CD4-positive, alpha-beta T cell treated with Interleukin-17A for 1 hour (primary cell): ENCODE data around the gene BRINP1.

ENCODE experiments used
- DNase-seq: peaks from one replicate; pipeline ENCODE4 v3.0.0-alpha.2; 2020

Gene BRINP1

DNA sequence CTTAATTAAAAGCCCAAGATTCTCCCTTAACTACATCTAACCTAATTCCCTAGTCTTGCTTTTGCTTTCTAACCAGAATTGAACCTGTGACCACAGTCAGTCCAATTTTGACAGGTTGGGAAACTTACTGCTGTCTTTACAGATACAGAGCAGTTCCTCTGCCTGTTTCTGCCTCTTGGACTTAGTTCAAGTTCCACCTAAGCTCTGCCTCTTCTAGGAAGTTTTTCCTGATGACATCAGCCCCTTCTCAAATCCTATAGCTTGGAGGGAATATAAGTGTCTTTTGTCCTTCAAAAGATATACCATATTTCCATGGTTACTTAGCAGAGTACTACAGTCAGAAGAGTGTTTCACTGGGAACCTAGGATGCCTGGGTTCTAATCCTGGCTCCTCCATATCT, 31.7 kb downstream of the BRINP1 start:
- no peak for DNase-seq

DNA sequence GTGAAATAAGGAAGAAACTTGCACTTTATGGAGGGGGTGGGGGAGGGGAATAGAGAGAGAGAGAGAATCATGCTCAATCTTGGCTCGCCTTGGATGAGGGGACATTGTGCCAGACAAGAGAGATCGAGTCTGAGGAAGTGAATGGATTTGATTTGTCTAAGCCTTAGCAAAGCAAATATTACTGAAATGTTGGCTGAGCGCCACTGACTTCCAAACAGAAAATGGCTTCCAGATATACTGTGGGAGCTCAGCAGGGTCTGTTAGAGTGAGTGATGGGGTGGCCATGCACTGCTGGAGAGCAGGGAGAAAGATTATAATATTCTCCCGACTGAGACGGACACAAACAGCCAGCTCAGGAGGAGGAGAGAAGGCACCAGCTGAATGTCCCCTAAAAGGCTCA, 34.5 kb downstream of the BRINP1 start:
- no peak for DNase-seq

DNA sequence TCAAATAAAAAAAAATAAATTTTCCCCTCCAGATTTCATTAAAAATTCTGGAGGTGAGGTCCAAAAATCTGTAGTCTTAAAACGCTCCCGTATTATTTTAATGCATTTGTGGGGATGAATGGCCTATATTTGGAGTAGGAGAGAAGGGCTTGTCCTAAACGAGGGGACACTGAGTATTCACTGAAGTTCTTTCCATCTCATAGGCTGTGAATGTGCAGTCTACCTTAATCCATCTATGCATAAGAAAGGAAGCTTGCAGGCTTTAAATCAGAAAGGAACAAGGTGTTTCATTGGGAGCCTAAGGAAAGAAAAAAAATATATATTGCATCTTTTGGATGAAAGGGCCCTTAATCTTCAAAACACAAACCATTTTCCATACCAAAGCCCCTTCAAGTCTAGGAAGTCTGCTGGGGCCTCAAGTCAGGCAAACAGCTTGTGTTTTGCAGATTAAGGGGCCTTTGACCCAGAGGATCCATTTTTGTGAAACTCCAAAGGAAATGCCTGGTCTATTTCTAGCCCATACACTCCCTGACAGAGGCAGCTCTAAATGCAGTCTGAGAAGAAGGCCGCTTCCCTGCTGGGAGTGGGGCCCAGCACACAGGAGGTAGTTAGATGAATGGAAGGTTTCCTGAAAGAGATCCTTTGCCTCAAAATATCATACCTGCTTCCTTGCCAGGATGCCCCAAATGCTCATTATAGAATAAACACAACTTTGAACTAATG, 35.6 kb downstream of the BRINP1 start:
- DNase-seq, result no peak

DNA sequence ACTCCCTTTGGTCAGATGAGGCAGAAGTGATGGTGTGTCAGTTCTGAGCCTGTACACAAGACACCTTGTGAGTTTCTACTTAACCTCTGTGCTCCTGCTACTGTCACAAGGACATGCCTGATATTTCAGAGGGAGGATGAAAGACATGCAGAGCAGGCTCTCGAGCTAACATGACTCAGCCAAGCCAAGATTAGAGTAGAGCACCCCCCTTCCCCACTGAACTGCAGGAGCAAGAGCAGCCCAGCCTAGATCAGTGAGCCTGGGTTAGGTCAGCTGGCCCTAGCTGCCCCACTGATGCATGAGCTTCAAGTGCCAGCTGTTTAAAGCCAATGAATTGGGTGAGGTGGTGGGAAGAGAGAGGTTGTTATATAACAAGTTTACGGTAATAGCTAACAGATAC, 36.7 kb downstream of the BRINP1 start:
- no peak for DNase-seq

DNA sequence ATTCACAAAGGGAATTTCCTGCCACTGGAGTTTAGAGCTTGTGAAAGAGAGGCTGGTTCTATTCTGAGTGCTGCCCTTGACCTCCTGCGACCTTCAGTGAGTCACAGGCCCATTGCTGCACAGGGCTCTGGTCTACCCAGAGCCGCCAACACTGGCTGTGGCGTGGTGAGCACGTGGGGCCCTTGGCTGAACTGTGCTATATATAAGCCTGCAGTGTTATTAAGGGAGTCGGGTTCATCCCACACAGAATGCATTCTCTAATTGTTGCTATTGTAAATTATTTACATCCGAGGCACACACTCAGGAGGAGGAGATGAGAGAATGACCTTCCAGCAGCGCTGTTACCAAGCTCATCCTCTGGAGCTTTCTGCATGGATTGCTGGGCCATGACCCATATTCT, 47.1 kb downstream of the BRINP1 start:
- DNase-seq, result no peak

DNA sequence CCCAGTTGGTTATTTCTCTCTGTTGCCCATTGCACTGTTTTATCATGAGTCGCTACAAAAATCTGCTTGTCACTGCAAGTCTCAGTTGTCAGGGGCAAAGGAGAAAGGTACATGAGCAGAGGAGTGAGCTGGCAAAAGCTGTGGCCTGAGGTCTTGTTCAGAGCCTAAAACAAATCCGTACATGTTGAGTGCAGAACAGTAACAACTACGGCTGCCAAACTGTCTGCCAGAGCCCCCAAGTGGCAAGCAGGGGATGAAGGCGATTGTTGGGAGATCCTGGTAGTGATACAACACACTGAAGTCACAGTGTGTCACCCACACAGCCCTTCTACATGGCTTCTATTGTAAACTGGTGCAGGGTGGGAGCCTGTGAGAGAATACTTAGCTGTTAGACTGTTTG, 50.9 kb downstream of the BRINP1 start:
- no peak for DNase-seq

DNA sequence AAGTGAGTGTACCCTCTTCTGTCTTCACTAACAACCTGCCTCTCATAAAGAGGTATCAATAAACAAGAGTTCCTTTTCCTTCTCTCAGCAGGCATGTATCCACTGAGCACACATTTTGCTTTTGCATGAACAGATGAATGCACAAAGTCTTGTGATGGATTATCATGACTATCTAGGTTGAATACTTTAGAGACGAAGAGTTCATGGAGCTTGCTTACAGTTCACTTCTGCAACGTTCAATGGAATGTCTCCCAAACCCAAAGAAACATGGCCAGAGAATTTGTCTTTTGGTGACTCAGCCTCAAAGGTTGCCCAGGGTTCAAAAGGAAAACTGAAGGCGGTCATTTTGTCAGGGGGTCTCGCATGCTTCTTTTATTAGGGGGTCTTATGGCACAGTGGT, 55.4 kb downstream of the BRINP1 start:
- DNase-seq, result no peak

DNA sequence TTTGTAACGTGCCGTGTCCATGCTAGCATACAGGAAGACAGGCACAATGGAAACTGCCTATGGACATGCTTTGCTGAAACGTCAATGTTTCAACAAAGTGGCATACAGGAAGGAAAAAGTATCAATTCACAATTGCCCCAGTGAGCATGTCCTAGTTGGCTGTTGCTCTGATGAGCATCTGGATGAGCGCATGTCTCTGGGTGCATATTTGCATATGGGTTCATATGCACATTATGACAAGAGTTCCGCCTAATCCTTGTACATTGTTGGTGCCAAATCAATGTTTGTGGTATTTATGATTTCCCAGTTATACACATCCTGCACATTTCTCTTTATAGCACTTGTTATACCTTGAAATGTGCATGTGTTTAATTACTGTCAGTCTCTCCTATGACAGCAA, 58.5 kb downstream of the BRINP1 start:
- no peak for DNase-seq

DNA sequence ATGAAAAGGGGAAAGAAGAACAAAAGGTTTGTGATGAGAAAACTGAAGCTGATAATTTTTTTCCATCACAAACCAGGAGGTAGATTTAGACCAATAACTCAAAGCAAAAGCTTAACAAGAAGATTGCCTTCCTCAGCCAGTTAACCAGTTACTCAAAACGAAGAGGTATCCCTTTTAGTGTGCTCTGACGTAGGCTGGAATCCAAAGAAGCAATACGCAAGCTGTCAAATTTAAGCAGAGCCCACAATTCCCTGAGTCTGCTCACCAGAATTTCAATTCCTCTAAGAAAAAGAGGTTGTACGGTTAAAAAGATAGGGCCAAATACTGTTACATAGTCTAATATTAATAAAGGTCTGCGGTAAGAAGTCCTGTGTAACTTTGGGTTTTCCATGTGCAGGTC, 61.8 kb downstream of the BRINP1 start:
- no peak for DNase-seq

DNA sequence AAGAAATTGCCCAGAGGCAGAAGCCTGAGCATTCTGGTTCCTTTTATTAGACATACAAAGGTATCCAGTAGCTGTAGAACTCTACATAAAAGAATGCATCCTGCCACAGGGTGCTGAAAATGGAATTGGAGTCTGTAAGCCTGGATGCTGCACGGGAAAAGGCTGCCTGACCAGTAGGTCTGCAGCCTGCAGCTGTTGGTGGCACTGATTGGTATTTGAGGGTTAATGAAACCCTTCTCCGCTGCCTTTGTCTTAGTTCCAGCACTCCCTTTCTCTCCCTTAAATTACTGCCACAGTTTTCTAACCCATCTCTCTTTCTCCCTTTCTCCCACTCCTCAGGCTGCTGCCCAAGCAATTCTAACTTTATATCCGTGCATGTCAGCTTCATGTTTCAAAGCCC, 64.7 kb downstream of the BRINP1 start:
- no peak for DNase-seq

DNA sequence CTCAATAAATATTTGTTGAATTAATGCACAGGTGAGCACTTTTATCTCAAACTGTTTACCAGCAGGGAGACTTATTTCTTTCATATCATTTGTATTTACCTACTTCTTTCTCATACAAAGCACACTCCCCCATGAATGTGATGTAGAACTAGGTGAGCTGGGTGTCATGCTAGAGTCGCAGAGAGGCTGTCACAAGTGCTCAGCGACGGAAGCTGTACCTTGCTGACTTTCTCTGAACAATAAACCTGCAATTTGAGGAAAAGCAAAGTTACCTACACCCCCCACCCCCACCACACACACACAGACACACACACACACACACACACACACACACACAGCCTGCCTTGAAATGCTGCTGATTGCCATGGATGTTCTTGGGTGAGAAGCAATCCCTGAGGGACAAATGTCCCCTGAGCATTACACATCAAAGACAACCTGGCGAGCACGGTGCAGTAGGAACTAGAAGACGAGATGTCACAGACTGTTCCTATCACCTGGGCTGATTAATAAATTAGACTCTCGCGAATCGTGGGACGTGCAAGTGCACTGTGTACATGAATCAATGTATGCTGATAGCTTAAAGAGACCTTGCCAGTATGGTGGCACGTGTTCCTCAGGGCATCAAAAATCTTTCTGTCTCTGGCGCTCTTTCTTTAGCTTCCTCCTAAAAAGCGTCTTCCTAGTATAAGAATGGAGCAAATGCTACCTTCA, 66.1 kb downstream of the BRINP1 start:
- DNase-seq, result no peak

DNA sequence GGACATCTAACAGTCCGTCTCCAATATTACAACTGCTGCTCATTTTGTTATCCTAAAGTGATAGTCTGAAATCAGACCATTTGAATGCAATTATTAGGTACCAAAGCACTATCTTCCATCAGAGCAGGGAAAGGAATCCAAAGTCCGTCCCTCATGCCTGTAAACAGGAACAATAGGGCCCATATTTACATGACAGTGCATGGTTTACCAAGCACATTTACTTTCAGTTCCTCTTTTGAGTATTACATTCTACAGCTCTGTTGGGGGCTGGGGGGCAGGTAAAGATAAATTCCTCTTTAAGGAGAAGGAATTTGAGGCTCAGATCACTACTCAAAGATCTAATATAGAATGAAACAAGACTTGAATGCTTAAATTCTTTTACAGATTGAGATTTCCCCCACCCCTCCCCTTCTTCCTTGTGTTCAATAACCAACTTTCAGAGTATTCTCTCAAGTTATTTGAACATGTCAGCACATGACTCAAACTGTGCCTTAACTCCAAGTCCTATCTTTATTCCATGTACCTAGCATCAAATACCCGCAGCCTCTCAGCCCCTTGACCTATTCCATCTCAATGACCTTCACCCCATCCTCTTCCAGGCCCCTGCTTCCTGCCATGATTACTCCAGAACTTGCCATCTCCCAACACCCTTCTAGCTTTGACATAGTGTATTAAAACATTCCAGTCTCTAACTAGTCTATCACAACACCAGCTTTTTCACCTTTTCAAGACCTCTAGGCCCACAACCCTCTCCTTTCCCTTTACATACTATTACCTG, 71.0 kb downstream of the BRINP1 start:
- no peak for DNase-seq

DNA sequence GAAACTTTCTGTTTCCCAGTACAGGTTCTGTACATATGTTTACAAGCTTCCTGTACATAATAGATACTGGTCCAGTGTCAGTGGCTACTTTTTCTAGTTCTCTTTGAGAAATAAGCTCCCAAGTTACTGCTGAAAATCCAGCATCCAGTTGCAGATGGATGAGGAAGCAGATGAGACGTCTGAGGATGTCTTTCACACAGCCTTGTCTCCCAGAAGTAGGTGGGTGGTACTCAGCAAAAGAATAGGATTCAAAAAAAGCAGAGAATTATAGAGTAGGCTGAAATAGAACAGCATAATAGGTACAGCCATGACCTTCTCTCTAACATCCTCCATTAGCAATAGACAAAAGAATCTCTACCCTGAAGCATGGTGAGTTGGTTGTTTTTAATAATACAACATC, 77.7 kb downstream of the BRINP1 start:
- DNase-seq, result no peak

DNA sequence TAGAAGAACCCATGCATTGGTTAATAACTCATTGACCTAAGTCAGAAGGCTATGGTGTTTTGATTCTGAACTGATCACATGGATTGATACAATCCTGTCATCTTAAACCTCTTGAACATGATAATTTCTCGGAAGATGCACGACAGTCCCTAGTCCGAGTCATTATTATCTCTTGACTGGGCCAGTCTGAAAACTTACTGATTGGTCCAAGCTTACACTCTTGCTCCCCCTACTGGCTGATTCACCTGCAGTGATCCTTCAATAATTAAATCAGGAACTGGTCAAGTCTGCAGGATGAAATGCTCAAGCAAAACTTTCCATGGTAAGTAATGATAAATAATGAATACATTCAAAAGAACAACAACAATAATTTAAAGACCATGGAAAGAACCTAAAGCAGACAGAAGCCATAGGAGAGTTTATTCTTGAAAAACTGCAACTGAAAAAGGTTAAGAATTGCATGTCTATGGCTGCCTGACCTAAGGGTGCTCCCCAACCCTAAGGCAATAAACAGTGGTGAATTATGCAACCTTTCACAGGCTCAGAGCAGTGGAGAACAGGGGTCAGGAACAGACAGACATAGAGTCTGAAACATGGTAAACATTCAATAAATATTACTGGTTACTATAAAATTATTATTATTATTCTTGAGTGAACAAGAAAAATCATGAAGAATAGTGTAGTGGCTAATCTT, 79.3 kb downstream of the BRINP1 start:
- no peak for DNase-seq

DNA sequence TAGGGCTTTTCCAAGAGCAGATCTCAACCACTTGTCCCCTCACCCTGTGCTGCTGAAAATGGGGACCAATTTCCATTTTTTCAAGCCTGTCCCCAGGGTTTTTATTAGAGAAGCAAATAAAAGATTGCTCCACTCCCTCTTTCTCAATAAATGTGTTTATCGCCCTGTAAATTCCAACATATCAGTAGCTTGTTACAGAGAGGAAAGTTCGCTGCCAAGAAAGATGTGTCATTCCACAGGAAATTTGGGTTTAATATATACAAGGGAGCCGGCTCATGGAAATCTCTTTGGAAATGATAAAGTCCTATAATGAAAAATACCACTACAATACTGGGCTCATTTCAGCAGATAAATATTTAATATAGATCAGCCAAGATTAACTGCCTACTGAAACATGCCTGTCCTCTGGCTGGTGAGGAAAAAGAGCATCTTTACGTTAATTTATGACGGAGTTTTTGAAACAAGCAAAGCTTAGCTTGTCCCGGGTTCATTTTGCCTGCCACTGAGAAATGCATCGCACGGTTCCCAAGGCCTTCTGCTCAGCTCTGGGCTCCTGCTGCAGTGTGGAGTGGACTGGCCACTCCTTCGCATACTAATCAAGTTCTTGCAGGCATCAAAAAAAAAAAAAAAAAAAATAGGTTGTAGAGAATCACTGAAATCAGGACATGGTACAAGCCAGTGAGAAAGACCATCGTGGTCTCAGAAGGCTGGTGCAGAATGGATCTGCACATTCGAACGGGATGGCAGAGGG, 84.5 kb downstream of the BRINP1 start:
- no peak for DNase-seq

DNA sequence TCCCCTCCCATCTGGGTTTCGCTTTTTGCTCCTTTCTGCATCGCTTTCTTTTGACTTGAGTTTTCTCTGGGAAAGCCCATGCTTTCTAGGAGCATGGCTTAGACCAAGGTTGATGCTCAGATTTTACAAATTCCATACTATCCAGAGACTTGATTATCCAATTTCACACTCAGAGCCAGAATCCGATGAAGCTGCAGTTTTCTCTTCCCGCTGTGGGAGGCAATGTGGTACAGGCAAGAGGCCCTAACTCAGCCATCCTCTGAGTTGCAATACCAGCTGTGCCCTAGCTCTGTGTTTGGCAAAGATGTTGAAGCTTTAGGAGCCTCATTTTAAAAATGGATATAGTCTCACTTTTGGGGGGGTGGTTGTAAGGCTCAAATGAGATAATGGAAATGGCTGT, 85.1 kb downstream of the BRINP1 start:
- no peak for DNase-seq

DNA sequence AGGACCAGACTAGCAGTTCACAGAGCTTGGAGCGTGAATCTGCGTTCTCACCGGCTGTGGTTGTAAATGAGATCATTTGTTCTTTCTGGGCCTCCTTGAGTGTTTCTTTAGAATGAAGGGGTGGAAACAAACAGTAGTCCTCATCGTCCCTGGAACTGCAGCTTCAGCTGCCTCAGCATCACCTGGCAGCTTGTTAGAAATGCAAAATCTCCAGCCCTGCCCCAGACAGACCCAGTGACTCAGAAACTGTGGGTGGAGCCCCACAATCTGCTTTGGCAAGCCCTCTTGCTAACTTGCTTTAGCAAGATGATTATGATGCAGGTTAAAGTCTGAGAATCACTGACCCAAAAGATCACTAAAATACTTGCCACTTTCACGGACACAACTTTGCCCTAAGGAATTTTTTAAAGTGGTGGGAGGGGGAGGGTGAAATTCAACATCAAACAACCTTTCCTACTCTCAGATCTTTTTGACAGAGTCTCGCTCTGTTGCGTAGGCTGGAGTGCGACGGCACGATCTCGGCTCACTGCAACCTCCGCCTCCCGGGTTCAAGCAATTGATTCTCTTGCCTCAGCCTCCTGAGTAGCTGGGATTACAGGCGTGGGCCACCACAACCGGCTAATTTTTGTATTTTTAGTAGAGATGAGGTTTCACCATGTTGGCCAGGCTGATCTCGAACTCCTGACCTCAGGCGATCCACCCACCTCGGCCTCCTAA, 86.0 kb downstream of the BRINP1 start:
- no peak for DNase-seq

DNA sequence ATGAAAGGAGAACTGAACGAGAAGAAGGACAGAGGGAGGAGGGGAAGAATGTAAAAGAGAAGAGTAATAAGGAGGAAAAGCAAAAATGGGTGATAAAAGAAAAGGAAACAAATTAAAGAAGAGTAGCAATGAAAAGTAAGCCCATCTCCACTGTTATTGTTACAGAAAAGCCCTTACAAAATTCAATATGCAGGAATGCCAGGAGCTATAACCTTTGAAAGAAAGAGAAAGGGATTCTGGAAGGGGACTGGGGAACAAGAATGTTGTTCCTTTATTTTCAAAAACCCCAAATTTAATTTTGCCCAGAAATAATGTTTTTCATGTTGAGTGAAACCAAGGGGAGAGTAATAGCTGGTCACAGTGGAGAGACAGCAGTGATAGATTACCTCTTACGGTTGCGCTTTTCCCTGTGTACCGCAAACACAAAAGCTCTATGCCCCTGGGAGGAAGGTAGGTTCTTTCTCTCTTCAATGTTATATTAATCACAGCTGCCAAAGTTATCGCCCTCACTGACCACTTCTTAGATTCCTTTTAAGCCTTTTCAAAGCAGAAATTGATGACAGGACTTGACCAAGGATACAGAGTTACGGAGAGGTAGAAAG, 86.7 kb downstream of the BRINP1 start:
- DNase-seq, result no peak

DNA sequence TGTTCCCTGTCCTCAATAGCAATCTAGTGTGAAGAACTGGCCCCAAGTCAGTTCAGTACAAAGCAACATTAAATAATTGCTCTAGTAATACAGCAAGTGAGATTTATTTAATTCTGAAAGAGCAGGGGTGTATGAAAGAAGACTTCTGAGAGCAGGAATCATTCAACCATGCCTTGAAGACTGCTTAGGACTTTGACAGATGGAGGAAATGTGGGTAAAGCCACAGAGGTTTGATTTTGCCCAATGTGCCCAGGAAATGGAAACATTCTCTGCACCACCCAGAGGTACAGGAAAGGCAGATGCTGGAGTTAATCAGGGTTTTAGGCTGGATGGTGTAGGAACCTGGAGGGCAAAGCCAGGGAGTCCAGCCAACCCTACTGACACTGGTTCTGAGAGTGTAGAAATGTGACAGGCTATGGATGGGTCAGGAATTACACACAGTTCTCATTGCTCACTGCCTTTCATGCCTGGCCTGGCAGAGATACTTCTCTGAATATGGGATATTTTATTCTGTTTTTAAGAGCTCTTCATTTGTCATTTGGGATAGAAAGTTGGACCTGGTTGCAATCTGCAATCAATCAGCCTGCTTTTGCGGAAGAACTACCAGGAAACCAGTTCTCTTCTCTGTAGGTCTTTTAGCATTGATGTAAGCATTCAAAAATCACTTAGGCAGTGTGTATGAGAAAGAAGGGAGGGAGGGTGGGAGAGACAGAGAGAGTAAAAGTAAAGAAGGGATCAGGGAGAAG, 88.3 kb downstream of the BRINP1 start:
- DNase-seq, result no peak

DNA sequence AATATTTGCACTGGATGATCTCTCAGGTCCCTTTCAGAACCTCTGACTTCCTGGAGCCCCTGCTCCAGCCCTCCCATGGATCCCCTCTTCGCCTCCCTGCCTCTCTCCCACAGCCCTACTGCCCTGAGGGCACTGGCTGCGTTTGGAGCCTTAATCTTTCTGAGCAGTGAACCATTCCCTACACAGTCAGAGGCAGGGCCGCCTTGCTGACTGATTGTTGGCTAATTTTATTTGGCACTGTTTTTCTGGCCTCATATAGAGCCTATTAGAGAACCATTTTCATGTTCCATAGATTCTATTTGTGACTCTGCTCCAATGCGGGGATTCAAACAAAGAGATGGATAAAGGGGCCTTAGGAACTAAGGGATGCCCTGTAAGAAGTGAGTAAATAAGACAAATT, 91.1 kb downstream of the BRINP1 start:
- no peak for DNase-seq
